HG03571 (cell line): Measurements from ENCODE around the gene AHNAK2.

ENCODE experiments used
- ATAC-seq: cut with Tn5 transposase; IDR thresholded peaks from one replicate; pipeline ENCODE4 v1.9.1; 2021; ENCODE audit not compliant: unreplicated experiment

Gene AHNAK2

DNA sequence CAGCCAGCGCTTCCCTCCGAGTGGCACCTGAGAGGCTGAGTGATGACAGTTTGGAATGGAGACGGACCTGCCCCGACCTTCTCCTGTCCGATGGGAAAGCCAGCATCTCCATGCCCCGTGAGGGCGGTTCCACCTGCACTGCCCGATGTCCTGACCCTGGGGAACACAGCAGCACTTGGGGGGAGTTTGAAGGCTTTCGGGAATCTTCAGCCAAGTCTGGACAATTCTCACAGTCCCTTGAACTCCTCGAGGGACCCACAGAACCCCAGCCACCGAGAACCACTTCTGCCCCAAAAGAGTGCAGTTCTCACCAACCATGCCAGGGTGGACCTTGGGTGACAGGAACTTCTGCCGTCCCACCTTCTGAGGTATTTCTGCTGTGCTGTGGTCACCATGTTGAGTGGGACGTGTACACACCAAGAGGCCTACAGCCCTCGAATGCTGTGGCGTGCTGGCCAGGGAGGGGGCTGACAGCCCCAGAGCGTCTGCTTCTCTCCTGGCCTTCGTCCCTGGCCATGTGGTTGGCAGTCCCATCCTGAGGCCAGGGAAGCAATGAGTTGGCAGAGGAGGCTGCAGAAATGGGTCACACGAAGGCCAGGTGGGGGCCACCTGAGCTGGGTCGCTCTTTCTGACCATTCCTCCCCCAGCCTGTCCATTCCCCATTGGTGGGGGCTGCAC, 8.5 kb upstream of the AHNAK2 start:
- ATAC-seq, result no peak

- peak; percentile 79 for ATAC-seq
Observed at GRCh38 chr14:104985675-104986486, 7.7 kb upstream of the AHNAK2 start, which contains the start of gene CLBA1. Gene CLBA1 (plus strand): TSS chr14:104985788. CDS start chr14:104986432, 644 bp downstream.

DNA sequence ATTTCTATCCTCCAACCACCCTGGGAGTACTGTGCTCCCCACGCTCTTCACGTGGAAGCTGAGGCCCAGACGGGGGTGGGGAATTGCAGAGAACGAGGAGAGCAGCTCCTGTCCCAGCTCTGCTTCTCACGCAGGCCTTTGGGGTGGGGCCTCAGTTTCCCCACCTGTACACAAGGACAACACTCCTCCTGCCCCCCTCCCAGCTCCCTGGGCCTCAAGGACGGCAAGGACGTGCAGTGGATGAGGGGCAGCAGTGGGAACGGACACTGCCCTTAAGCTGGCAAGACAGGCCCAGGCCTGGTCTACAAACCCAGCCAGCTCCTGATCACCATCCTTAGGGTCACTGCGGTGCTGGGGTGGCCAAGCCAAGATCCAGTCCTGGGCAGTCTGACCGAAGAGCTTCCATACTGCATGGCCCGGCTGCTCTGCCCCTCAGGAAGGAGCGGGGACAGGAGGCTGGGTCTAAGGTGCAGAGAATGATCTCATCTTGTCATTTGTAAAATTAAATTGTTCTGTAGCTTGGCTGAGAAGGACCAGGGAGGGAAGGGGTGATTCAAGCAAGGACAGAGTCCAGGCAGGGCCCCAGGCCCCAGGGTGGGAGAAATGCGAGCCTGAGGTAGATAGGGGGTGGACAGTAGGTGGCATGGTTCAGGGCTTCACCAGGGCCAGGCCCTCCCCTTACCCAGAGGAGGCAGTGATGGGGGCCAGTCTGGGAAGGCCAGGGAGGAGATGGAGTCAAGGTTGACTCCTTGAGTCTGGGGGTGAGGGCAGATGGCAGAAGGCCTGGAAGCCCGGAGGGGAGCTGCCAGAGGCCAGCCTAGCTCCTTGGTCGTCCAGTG, 6.1 kb upstream of the AHNAK2 start:
- ATAC-seq, result no peak

DNA sequence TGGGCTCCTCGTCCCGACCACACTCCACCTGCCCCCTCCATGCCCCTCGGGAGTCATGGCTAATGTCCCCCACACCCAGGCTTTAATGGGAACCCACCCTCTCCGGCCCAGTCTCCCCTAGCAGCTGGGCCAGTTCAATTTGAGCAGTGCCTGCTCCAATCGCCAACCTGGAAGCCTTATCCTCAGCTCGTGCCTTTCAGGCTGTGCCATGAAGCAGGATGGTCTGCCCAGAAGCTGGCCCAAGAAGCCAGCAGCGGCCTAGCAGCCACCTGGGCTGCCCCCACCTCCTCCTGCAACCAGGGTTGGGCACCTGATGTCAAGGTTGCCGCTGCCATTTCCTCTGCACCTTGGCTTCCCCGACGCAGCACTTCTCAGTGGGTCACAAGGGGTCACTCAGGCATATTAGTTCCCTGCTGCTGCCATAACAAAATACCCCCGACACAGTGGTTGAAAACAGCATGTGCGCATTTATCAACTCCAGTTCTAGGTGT, 5.1 kb upstream of the AHNAK2 start:
- ATAC-seq, result no peak

DNA sequence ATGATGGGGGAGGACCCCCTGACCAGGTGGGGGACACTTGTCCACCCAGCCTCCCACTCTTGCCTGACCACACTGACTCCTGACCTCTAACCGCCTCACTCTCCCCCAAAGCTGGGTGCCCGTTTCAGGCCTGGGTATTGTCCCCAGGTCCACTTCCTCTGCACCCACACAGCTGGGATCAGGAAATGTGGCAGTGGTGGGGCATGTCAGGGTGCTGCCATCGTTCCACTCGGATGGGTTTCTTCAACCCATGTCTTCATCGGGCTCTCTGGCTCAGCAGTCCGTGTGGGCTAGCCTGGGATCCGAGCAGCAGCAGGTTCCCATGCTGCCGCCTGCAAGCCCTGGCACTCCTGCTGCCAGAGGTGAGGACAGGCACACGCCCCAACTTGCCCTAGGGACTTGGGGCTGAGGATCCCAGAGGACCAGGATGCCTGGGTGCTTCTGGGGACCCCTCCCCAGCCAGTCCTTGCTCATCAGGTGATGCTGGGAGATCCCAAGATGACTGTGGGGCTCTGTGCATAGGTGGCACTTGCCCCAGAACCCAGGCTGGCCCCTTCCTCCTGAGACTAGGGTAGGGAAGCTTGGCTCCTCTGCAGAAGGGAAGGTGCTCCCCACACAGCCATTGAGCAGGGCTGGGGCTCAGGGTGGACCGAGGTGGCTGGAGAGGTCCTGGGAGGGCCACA, 4.5 kb upstream of the AHNAK2 start:
- no peak for ATAC-seq

DNA sequence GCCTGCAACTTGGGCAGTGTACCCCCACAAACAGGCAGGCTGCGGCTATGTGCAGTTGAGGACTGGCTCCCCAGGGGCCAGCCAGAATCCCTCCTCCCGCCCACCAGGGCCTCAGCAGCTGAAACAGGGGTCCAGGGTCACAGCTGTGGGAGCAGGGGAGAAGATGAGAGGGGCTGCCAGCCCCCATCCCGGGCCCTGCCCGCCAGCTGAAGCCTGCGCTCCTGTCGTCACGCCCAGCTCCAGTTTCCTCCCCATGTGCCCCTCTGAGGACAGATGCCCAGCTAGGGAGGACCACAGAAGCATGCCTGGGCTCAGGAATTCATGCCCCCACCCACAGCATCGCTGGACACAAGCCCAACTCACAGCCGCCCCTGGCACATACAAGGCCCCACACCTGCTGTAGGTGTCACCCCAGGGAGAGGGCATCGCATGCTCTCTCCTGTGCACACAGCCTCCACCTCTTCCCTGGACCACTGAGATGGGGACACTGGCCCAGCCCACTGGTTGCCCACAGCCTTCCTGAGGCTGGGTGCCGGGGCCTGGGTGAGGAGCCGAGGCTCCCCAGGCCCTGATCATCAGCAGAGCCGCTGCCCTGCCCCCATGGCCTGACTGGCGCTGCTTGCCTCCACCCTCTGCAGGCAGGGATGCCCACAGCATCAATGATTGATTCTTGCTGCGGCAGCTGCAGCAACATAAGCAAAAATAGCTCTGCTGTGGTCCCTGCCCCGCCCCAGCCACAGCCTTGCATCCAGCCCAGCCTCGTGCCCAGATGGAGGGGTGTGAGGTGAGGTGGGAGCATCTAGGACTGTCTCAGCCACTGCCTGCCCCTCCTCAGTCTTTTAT, 3.7 kb upstream of the AHNAK2 start:
- no peak for ATAC-seq

DNA sequence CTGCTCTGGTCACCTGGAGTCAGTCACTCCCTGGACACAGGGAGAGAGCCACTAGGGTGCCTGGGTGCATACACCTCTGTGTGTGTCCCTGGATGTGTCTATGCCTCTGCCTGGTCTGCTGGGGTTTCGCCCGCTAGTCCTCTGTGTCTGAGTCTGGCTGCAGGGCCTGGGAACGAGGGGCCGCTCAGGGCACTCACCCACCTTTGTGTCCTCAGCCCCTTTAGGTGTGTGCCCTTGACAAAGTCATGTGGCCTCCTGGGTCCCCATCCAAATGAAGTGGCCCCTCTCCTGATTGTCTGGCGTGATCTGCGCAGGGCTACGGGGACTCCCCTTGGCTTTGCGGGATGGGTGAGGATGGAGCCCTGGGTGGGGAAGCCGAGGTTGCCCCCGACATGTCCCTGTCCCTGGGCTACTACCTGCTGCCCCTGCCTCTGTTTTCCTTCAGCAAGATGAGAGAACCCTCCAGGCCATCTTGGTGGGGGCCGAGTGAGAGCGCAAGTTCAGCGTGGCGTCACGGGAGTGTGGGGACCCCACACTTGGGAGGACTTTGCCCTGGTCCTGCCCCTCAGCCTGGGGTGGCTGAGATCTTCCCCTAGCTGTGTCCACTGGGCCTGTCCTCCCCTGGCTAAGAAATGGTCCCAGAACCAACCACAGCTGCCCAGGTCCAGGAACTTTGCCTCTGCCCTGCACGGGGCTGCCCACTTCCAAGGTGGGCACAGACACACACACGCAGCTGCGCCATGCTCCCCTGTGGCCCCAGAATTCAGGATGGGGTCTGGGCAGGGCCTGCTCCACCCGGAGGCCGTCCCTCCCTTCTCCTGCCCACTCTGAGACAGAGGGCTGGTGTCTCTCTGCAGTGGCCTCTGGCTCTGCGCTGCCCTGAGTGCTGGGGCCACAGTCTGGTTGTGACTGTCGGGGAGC, 2.7 kb upstream of the AHNAK2 start:
- no peak for ATAC-seq

- ATAC-seq, result no peak
Observed at GRCh38 chr14:104979758-104980610, 1.8 kb upstream of the AHNAK2 start.

GRCh38 chr14:104978746-104979691, 845 bp upstream of the AHNAK2 start:
- no peak for ATAC-seq

DNA sequence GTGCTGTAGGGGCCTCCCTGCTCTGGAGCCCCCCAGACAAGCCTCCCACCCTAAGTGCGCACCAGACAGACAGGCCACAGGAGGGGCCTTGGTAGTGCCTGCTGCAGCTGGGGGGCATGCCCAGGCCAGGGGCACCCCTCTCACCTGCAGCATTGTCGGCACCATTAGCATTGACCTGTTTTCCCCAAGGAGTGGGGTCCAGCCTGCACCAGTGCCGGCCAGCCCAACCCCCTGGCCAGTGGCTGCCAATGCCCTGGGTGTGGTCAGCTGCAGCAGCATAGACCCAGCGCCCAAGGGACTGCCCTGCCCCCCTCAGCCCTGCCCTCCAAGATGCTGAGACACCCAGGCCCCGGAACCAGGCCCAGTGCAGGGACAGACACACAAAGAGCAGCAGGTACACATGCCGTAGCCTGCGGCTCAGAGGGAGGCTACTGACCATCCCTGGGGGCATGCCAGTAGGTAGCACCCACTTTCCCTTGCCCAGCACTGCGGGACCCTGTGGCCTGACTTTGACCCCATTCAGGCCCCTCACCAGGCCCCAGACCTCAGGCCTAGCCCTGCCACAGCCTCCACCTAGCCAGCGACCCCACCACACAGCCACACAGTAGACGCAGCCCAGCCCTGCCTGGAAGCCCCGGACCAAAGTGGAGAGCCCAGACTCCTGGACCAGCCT, 1.0 kb downstream of the AHNAK2 start:
- ATAC-seq, result no peak

DNA sequence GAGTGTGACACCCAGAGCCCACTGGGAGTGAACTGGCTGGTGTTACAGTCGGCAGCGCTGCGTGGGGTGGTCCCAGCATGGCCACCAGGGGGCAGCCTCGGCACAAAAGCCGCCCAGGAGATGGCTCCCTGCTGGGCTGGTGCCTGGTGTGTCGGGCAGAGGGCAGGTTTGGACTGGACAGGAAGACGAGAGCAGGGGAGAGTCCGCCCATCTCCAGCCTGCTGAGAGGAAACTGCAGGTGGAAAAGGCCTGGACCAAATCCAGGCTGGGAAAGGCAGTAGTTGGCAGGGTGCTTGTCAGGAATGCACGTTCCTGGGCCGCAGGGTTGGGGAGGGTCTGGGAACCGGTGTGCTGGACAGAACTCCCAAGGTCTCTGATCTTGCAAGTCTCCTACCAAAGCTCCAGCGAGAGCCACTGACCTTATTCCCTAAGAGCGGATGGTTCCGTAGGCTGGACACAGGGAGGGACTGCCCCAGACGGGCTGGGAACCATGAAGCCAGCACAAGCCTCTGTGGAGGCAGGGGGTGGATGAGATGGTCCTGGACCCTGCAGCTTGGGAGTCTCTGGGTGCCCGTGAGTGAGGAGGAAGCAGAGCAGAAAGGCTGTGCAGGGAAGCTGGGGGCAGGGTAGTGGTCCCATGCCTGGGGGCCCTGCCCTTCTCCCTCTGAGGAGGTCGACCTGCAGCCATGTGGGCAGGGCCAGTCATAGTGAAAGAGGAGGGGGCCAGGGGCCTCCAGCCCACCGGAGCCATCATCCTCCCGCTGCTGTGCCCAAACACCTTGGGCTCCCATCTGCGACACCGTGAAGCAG, 1.8 kb downstream of the AHNAK2 start:
- no peak for ATAC-seq

DNA sequence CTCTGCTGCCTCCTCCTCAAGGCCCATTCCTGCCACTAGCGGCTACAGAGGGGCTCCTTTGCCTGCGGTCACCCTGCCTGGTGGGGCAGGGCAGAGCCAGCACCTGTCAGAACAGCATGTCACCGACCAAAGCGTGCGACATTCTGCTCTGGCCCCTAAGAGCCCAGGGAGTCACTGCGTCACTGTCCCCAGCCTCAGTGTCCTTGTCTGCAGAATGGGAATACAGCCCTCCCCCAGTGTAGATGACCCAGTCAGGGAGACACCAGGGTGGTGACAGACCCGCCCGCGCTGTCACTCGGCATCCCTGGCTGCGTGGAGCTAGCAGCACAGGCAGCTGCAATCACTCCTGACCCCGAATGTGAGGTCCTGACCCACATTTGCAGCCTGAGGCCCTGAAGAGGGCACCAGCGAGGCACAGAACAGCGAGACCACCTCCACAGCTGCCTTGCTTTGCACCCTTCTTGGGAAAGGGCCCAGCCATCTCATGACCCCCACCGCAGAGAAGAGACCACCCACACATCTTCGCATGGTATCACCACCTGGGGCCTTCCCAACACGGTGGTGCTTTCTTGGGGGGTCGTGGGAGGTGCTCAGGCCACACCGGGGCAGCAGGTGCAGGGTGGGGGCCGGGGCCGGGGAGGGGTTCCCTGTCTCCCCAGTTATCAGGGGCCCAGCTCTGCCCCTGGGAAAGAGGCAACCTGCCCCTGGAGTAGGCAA, 2.5 kb downstream of the AHNAK2 start:
- ATAC-seq, result no peak

DNA sequence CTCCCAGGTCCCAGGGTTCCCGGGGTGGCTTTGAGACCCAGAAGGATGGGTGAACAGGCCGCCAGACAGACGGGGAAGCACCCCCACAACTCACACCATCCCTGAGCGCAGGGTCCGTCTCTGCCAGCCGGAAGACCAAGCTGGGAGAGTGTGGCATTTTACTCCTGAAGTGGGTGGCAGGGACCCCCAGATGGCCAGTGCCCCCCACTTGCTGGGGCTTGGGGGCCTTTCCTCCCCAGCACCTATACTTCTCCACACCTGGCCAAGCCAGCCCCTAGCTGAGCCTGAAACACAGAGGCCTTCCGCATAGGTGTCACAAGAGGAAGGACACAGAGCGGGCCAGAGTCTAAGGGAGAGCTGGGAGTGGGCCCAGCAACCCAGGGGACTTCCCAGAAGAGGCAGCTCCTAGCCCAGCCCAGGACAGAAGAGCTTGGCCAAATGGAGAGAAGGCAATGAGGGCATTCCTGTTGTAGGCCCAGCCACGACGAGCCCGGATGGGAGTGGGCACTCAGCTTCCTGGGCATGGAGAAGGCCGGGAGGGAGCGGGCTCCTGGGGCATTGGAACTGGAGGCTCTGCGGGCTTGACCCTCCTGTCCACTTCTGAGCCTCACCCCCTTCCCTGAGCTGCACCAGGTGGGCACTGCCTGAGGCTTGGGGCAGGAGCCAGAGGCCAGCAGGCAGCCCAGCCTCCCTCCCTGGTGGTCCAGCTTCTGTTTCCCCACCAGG, 3.3 kb downstream of the AHNAK2 start:
- ATAC-seq, result no peak

DNA sequence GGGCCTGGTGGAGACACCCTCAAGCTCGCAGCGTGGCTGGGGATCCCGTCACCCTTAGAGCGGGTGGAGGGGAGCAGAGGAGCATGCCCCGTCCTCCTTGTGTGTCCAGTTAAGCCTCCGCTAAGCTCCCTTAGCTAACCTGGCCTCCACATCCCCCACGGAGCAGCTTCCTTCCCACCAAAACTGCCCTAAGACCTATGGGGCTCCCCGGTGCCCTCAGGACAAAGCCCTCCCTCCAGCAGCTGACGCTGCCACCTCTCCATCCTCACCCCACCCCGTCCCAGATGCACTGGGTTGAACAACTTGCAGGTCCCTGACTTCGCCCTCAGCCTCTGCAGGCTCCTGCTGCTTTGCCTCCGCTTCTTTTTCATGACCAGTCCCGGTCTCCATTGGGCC, 4.0 kb downstream of the AHNAK2 start:
- no peak for ATAC-seq
